Activated CD4-positive, alpha-beta T cell treated with anti-CD3 and anti-CD28 coated beads, Interleukin-2, amount 50 U/mL, for 4 hours (primary cell): Measurements from ENCODE around the gene TBX21.

Source experiments
- DNase-seq, 2 experiments: peaks; one replicate each; pipeline ENCODE4 v3.0.0-alpha.2; 2020

Gene TBX21

DNA sequence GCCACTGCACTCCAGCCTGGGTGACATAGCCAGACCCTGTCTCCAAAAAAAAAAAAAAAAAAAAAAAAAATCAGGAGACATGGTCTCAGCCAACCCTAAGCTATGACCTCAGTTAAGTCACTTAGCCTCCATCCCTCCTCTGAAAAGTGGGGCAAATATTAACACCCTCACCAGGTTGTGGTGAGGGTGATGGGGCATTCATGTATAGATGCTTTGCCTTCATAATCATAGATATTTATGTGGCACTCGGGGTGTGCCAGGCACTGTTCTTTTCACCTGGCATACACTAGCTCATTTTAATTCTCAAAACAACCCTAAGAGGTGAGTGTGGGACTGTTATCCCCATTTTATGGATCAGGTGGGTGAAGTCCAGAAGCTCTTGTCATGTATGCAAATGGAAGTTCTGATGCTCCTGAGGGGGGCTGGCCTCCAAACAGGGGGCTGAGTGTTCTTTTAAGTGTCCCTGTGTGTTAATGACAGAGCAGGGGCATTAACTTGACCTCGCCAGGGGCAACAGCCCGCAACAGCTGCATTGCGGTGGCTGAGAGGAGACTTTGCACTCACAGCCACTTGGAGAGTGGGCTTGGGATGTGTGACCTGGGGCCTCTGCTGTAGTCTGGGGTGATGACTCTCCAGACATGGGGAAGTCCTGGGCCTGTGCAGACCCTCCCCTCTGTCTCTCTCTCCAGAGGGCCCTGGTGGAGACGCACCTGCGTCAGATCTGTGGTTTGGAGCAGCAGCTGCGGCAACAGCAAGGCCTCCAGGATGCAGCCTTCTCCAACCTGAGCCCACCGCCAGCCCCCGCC, 34.9 kb upstream of the TBX21 start:
- DNase-seq: no peak

- DNase-seq: peak; percentile 82 to 84
Observed at GRCh38 chr17:47698749-47699535, 34.1 kb upstream of the TBX21 start.

- no peak for DNase-seq
Observed at GRCh38 chr17:47699536-47699840, 33.5 kb upstream of the TBX21 start.

DNA sequence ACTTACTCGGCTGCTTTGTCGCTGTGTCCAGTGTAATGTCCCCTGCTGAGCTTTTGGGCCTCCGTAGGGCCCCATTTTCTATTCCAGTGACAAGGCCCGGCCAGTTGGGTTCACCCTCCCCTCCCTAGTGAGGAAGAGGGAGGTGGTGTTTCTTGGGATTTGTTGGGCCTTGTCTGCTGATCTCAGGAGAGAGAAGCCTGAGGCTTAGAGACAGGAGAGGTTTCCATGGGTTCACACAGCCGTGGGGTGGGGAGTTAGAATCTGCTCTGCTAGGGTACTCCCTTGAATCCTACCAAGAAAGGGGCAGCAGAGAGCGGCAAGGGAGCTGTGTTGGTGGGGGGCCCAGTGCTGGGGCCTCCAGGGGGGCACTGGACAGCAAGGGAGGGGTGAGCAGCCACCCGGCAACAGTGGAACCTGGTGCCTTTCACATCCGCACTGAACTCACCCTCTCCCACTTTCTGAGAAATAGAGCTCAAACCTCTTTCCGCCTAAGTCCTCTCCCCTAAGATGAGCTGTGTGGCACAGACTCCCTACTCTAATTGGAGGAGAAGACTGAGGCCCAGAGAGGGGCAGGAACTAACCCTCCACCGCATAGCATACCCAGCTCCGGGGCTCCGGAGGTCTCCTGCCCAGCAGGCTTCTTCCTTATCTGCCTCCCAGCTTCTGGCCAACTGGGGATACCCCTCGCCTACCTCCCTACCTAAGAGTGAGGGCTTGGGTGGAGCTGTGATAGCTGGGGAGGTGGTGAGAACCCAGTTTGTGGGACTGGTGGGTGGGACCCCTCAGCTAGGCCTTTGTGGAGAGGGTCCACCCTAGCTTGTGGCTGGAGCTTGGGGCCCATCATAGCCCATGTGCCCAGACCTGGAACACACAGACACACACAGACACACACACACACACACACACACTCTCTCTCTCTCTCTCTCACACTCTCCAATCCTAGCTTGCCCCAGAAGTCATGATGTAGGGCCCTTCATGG, 32.3 kb upstream of the TBX21 start:
- no peak for DNase-seq

DNA sequence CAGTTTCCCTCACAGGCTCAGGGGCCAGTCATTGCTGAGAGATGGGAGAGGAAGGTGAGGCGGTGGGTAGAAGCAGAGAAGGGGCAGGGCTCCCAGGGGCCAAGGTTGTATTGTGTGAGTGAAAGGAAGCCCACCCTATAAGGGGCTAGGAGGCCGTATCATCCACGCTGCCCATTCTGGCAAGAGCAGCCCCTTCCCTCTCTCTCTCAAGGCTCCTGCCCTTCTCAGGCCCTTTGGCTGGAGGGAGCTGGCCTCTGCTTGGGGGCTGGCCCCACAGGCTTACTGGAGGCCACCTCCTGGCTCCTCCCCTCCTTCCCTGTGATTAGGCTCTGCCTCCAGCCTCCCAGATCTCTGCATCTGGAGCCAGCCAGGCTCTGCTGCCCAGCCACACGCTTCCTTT, 31.4 kb upstream of the TBX21 start:
- DNase-seq: no peak

- no peak for DNase-seq
Observed at GRCh38 chr17:47702391-47702995, 30.5 kb upstream of the TBX21 start.

- peak; percentile 59 to 64 for DNase-seq
Observed at GRCh38 chr17:47703191-47703591, 29.8 kb upstream of the TBX21 start.

DNA sequence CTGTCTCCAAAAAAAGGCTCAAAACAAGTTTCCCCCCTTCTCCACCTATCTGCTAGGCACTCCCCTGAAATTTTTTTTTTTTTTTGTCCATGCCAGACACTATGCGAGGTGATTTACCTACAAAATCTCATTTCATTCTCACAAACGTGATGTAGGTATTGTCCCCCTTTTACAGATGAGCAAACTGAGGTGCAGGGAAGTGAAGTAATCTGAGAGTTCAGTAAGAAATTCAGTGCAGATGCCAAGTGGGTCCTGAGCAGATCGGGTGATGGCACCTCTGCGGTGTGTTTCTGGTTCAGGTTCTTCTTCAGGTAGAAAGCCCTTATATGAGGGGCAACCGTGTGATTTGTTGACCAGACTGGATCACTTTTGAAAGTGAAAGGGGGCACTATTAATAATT, 29.4 kb upstream of the TBX21 start:
- no peak for DNase-seq

- DNase-seq: no peak
Observed at GRCh38 chr17:47704116-47704515, 28.9 kb upstream of the TBX21 start.

DNA sequence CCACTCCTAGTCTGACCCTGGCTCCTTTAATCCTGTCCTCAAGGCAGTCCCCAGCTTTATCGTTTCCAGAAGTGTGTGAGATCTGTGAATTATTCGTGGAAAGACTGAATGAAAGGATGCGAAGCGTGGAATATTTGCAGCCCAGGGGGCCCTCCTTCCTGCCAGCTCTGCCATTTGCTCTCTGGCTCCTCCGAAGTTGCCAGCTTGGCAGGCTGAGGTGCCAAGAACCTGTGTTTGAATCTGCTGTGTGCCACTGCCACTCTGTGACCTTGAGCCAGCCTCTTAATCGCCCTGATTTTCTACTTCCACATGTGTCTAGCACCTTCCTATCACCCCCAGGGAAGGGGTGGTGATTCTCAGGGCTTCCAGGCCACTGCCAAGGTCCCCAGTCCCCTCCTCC, 28.3 kb upstream of the TBX21 start:
- DNase-seq: no peak

- peak; percentile 52 to 56 for DNase-seq
Observed at GRCh38 chr17:47705536-47706530, 27.2 kb upstream of the TBX21 start.

- DNase-seq: no peak
Observed at GRCh38 chr17:47707056-47707804, 25.8 kb upstream of the TBX21 start.

- no peak for DNase-seq
Observed at GRCh38 chr17:47707884-47708283, 25.2 kb upstream of the TBX21 start.

- no peak for DNase-seq
Observed at GRCh38 chr17:47708312-47708863, 24.6 kb upstream of the TBX21 start.

GRCh38 chr17:47708864-47709541, 24.0 kb upstream of the TBX21 start:
- DNase-seq: no peak

DNA sequence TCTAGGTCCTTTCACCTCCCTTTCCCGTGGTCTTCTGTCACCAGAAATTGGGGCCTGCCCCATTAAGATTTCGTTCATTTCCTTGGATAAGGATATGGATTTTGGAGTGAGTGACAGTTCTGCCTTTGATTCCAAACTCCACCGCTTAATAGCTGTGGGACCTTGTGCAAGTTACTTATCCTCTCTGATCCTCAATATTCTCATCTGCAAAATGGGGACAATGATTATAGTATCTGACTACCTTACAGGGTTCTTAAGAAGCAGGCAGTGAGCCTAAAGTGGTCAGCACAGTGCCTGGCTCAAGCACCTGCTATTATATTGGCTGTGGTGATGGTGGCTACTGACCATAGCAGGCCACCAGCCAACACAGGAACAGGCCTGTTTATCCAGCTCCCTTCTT, 23.4 kb upstream of the TBX21 start:
- DNase-seq: no peak

DNA sequence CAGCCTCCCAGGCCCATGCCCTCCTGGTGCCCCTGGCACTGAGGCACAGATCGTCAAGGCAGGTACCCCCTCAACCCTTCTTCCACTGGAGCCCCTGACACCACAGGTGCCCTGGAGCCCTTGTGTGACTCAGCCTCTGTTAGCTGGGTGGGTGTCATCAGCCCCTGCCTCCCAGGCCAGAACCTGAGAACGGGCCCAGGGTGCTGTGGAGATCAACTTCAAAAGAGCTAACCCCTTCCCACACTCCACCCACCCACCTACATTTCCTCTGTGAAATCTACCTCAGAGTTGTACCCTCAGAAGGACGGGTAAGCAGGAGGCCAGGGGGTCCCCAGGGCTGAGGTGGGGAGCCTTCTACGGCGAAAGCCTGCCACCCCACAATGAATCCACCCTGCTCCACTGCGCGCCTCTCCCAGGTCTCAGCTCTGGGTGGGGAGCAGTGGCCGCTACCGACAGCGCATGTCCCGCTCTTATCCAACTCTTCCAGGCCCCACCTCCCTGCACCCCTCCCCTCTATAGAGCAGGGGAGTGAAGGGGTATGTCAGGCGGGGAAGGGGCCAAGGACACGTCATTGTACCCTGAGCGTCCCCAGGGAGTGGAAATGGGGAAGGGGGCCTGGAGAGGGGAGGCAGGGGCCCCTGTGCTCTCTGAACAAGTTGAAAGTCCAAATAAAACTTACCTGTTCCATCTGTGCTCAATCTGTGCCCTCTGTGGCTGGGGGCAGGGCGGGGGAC, 21.5 kb upstream of the TBX21 start:
- no peak for DNase-seq

DNA sequence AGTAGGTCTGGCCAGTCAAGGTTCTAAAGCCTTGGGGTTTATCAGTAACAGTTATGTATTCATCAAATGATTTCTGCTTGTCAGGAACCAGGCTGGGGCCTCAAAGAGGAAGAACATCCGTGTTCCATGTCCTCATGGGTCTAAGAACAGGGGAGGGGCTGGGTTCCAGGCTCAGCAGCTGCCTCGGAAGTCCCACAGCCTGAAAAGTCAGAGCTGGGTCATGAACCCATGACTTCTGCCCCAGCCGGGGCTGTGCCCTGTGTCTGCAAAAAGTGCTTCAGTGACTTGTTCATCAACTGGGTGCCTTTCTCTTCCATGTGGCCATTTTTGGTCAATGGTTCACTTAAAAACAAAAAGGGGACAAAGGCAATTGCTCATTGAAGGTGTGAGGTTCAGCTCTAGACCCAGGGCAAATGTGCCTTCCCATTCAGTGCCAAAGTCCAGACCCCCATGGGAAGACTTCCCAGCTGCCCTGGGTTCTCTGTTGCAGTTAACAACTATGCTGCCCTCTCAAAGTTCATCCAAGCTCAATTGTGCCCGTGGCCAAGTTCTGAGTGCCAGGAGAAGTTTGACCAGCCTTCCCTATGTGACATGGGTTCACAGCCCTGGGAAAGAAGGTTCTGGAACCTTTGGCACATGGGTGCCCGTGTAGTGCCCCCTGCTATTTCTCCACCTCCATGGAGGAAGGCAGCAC, 20.6 kb upstream of the TBX21 start:
- no peak for DNase-seq
